GM21381 (cell line): ENCODE results near the gene PLXNB3.
"Not testable (repeated sequence)": the region's sequence is repeated elsewhere in the genome, so short reads cannot be mapped to it uniquely, and the experiment has no call there.

ENCODE experiments used
- ATAC-seq: cut with Tn5 transposase; IDR thresholded peaks from one replicate; pipeline ENCODE4 v1.9.1; 2021; ENCODE audit warnings: mild to moderate bottlenecking, moderate library complexity; ENCODE audit not compliant: unreplicated experiment

The PLXNB3 gene

GRCh38 chrX:153732401-153732800, 31.6 kb upstream of the PLXNB3 start:
- ATAC-seq = no peak

DNA sequence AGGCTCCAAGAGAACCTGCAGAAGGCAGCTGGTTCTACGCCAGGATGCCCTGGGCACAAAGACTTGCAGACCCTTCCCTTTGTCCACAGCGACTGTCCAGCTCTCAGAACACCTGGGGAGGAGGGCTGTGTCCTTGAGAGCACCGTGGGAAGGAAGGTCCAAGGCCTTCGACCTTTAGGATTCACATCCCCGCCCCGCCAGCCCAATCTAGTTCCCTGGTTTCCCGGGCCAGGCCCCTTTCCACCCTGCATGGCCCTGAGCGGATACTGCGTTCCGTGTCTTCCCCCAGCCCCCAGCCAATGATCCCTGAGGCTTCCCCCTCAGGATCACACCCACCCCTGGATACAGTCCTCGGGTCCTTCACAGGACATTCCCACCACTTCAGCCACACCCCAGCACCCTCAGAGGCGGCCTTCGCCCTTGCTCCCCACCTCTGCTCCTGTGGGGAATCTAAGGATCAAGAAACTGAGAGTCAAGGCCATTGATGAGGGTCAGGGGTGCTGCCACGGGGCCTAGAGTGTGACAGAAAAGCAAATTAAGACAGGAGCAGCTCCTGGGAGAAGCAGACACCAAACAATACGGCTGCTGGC, 30.3 kb upstream of the PLXNB3 start:
- no peak for ATAC-seq

DNA sequence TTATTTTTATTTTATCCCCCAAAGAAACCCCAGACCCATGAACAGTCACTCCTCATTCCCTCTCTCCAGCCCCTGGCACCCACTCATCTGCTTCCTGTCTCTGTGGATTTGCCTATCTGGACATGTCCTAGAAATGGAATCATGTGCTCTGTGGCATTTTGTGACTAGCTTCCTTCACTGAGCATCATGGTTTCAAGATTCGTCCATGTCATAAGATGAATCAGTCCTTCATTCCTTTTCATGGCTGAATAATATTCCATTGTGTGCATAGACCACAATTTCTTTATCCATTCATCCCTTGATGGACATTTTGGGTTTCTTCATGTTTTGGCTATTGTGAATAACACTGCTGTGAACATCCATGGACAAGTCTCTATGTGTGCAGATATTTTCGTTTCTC, 29.2 kb upstream of the PLXNB3 start:
- ATAC-seq = no peak

DNA sequence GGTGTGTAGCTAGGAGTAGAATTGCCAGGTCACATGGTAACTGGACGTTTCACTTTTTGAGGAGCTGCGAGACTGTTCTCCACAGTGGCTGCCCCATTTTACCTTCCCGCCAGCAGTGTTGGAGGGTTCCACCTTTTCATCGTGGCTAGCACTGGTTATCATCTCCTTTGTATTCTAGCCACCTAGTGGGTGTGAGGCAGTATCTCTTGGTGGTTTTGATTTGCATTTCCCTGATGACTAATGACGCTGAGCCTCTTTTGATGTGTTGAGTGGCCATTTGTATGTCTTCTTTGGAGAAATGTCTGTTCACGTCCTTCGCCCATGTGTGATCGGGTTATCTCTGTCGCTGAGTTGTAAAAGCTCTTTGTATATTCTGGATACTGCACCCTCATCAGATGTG, 28.8 kb upstream of the PLXNB3 start:
- no peak for ATAC-seq

DNA sequence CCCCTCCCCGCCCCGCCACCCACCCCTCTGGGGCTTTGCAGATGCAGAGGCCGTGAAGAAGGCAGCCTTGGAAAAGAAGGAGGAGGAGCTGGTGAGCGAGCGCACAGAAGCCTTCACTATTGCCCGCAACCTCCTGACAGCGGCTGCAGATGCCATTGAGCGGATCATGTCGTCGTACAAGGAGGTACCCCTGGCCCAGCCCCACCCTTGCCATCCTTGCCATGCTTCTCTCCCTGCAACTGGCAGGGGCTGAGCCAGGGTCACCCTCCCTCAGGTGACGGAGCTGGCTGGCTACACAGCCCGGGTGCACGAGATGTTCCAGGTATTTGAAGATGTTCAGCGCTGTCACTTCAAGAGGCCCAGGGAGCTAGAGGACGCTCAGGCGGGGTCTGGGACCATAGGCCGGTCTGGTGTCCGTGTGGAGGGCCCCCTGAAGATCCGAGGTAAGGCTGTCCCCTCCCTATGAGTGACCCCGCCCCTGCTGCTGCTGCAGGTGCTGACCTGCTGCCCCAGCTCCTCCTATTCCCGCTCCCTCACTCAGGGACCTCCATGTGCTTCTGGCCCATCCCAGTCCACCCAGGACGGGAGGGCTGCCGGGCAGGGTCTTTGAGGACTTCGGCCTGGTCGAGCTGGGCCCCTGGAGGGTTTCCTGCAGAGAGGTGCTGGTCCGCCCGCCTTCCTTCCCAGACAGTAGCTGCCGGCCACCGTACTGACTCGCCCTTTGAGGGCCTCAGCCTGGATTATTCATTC, 27.8 kb upstream of the PLXNB3 start:
- no peak for ATAC-seq

- no peak for ATAC-seq
Observed at GRCh38 chrX:153736871-153737441, 27.1 kb upstream of the PLXNB3 start.

DNA sequence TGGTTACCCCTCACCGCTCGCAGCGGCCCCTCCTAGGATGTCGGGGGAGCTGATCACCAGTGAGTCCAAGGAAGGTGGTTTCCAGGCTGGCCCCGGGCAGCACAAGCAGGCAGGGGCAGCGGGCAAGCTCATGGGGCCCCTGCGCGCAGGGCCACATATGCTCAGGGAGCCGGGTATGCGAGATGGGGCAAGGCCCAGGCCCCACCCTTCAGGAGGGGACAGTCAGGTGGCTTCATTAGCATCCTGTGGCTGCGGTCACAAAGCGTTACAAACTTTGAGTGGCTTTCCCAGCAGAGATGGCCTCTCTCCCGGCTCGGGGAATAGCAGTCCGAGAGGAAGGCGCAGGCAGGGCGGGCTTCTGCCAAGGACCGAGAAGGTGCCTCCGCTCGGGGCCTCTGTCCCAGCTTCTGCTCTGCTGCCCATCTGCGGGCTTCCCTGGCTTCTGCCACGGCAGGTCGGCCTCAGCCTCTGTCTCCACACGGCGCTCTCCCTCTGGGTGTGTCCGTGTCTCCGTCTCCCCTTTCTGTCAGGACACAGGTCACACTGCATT, 25.9 kb upstream of the PLXNB3 start:
- no peak for ATAC-seq

GRCh38 chrX:153739754-153740486, 24.1 kb upstream of the PLXNB3 start:
- no peak for ATAC-seq

DNA sequence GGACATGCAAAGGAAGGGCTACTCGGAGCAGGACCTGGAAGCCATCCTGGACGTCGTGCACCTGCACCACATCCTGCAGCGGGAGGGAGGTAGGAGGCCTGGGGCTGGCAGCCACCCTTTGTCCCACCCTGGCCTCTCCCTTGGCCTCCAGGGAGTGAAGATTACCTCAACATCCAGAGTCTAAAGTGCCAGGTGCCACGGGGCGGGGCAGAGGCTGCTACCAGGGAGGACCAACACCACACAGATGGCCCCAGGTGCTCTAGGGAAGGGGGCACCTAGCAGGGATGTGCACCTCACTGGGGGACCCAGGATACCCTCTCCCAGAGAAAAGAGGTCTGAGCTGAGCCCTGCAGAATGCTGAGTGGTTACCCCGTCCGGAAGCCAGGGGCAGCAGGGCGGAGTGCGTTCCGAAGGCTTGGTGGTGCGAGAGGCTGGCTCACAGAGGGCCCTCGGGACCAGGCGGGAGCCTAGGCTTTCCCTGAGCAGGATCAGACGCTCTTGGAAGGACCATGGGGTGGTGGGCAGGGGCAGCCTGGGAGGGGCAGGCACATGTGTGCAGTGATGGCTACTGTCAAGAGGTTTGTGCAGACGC, 23.3 kb upstream of the PLXNB3 start:
- ATAC-seq = no peak

DNA sequence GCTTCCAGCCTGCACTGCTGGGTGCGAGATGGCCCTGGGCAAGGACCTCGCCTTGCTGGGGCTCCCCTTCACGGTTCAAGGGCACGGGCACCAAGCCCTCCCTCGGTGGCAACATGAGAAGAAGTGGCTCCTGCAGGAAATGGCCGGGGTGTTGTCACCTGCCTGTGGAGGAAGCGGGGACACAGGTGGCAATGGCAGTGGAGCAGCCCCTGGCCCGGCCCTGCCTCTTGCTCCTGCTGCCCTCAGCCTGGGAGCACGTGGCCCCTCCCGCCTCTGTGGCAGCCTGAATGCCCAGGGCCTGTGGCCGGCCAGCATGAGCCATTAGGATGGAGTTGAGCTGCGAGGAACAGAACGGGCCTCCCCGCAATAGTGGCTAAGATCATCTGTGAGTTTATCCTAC, 22.6 kb upstream of the PLXNB3 start:
- ATAC-seq = no peak

DNA sequence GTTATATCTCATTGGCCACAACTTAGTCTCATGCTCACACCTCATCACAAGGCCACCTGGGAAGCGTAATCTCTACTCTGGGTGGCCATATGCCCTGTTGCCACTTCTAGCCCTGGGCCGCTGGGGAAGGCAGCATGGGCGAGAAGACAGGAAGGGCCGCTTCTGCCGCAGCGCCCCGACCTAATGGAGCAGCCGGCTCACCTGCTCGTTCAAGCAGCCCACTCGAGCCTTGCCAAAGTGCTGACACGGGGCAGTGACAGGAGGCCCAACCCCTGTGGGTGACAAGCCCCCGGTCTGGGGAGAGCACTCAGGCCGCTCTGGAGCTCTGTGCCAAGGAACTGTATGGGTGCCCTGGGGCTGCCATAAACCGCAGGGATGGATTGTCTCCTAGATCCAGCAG, 21.9 kb upstream of the PLXNB3 start:
- ATAC-seq = not testable (repeated sequence)

DNA sequence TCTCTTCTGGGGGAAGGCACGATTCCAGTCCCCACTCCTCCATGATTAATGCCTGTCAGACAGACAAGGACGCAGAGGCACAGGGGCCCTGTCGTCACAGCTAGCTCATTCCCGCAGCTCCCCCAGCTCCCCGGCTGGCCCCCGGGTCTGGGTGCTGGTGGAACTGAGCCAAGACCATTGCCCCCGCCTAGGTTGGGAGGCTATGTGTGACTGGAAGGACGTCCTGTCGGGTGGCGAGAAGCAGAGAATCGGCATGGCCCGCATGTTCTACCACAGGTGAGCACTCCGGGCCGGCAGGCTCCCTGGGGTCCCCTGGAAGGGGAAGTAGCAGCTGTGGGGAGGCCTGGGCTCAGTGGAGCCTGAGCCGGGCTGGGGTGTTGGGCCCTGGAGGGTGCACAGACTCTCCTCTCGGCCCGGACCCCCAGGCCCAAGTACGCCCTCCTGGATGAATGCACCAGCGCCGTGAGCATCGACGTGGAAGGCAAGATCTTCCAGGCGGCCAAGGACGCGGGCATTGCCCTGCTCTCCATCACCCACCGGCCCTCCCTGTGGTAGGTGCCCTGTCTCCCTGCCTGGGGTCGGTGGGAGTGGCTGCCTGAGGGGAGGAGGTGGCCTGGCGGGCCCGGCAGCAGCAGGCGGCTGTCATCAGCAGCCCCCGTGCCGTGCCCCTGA, 21.1 kb upstream of the PLXNB3 start:
- ATAC-seq = not testable (repeated sequence)

- not testable (repeated sequence) for ATAC-seq
Observed at GRCh38 chrX:153743468-153744209, 20.4 kb upstream of the PLXNB3 start.

DNA sequence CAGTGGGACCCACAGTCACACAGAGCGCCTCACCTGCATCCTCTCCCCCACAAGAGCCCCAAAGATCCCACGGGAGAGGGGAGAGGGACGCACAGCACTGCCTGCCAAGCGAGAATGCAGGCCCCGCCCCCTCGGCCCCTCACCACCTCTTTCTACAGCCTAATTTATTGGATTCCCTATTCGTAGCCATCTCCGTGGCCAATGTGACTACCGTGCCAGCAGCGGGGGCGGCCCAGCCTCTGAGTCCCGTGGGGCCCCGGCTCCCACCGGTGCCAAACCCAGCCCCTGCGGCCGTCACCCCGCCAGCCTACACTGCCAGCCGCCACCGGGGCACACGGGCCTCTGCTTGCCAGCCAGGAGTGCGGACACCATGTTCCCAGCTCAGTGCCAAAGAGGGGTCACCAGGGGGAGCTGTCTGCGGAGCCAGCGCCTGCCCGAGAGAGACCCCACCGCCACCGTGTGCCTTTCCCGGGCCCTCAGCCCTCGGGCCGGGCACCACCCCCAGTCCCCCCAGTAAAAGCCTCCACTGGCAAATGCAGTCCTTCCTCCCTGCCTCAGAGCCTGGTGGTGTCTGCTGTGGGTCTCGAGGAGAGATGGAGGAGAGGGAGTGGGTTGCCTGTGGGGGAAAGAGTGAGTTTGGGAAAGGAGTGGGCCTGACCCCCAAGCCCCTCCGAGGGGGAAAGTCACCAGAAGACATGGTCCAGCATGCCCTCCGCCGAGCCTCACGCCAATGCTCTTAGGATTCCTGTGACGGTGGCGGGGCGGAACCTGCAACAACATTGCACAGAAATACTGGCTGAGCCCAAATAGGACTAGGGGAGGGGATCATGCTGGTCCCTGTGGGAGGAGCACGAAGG, 19.6 kb upstream of the PLXNB3 start:
- ATAC-seq = no peak

GRCh38 chrX:153745067-153745433, 19.0 kb upstream of the PLXNB3 start:
- ATAC-seq = not testable (repeated sequence)

DNA sequence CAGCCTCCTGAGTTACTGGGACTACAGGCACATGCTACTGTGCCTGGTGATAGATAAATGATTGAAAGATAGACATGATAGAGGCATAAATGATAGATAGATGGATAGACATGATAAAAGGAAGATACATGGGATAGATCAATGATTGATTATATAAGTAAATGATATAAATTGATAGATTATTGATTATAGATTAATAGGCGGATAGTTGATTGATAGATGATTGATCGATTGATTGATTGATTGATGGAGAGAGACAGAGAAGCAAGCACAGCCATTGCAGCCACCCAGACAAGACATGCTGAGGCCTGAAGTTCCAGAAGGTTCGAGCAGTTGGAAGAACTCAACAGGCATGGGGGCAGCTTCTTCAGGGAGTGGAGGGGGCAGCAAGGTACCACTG, 17.7 kb upstream of the PLXNB3 start:
- ATAC-seq = no peak

- ATAC-seq = not testable (repeated sequence)
Observed at GRCh38 chrX:153746991-153747390, 17.1 kb upstream of the PLXNB3 start.

DNA sequence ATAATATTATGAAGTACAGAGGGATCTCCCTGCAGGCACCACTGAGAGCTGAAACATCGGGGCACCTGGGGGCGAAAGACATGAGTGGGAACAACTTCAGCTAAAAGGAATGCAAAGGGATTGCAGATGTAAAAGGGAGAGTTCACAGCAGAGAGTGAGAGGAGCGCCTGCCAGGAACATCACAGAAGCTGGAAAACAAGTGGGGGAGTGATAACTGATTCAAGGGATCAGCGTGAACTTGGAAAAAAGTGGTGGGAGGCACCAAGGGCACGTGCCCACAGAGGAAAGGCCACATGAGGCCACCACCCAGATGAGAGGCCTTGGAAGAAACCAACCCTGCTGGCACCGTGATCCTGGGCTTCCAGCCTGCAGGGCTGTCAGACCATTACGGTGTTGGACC, 15.0 kb upstream of the PLXNB3 start:
- not testable (repeated sequence) for ATAC-seq
